GM18519 (cell line): ENCODE measurements around the gene ATP6V0A1.
"Not testable (repeated sequence)": the region's sequence is repeated elsewhere in the genome, so short reads cannot be mapped to it uniquely, and the experiment has no call there.

ENCODE experiments used
- ATAC-seq: cut with Tn5 transposase; IDR thresholded peaks from one replicate; pipeline ENCODE4 v1.9.1; 2021; ENCODE audit warnings: mild to moderate bottlenecking, moderate library complexity; ENCODE audit not compliant: unreplicated experiment, low FRiP score

The ATP6V0A1 gene

DNA sequence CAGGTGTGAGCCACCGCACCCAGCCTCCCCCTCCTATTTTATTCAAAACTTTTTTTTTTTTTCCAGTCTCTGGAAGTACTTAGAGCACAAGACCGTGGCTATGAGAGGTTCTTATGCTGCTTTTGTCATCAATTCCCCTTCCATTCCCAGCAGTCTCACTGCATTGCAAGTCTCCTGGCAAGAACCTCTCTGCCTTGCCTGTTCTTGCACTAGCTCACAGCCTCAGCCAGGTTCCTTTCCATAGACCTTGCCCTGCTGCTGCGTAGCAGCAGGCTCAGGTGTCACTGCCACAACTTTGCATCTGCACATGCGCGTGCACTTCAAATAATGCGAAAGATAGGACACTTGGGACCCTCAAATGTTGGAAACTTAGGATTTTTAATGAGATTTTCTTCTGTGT lies 15.6 kb downstream of the ATP6V0A1 start:
- ATAC-seq, result no peak

DNA sequence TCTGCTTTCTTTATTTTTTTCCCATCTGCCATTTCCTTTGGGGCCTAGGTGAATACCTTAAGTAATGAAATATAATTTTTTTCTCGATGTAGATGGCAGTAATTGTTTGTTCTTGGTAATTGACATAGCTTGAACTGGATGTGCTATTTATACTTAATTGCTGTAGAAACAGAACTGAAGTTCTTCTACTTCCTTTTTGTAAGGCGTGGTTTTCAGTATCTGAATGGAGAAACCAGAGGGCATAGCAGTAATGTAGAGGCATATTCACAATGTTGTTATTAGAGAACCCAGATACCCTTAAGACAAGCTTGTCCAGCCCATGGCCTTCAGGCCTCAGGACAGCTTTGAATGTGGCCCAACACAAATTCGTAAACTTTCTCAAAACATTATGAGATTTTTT lies 16.4 kb downstream of the ATP6V0A1 start:
- no peak for ATAC-seq

DNA sequence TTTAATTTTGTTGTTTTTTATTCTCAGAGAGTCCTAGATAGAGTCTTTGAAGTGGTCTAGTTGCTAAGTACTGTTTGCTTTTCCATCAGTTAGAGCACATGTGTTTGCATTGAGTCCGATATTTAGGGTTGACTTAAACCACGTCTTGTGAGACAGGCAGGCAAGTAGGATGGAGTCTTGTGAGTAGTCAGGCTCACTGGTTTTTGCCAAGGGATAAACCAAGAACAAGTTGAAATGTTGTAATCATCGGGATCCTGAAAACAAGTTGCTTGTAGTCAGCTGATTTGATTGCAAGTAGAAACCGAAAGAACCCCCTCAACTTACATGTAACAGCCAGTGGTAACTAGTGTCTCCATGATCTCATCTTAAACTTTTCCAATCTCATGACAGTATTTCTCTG lies 17.2 kb downstream of the ATP6V0A1 start:
- ATAC-seq, result no peak

DNA sequence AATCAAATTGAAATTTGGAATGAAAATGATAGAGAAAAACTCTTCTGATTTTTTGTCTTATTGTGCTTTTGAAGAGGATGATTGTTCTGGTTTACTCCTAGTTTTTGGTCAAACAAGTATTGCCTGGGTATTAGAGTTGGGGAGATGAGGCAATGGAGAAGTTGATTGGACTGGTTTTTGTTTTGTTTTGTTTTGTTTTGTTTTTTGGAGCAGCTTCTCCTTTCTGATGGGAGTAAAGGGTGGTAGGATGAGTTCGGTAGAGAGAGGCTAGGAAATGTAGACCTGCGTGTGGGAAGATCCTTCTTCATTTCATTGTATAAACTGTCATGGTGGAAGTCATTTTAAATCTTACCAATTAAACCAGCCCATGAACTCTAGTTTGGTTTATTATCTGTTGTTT lies 17.7 kb downstream of the ATP6V0A1 start:
- ATAC-seq, result no peak

DNA sequence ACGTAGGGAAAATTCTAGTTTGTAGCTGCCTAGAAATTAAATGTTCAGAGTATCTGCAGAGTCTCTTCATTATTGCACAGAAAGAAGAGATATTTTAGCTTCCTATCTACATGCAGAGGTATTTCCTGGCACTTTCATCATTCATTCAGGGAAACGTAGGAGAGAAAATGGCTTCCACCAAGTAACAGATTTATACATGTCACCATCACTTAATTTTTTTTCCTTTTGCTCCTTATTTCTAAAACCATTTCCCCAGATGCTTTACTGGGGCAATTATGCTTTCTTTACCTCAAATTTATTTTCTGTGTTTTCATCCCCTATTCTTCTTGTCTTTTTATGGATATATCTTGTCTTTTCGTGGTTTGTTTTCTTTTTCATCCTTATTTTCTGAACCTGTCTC lies 18.5 kb downstream of the ATP6V0A1 start:
- ATAC-seq, result no peak

DNA sequence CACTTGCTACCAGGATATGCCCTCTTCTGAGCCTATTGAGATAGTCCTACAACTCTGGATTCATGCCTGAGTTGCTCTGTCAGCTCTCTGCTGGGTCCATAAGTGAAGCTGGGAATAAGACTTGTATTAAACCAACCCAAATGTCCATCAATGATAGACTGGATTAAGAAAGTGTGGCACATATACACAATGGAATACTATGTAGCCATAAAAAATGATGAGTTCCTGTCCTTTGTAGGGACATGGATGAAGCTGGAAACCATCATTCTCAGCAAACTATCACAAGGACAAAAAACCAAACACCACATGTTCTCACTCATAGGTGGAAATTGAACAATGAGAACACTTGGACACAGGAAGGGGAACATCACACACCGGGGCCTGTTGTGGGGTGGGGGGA lies 19.1 kb downstream of the ATP6V0A1 start:
- ATAC-seq, result not testable (repeated sequence)

DNA sequence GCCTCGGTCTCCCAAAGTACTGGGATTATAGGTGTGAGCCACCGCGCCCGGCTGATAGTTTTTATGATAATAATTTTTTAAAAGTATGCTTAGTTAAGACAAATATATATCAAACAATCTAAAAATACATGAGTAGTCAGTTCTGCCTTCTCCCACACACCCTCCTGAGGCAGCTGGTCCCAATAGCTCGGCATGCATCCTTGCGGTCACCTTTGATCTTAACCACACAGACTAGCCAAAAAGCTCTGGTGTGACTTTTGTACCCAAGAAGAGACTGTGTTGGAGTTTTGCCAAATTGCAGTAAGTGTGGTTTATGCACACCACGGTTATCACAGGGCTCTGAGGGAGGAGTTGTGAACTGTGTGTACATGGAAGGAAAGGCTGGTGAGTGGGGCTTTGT lies 25.6 kb downstream of the ATP6V0A1 start:
- ATAC-seq, result no peak

DNA sequence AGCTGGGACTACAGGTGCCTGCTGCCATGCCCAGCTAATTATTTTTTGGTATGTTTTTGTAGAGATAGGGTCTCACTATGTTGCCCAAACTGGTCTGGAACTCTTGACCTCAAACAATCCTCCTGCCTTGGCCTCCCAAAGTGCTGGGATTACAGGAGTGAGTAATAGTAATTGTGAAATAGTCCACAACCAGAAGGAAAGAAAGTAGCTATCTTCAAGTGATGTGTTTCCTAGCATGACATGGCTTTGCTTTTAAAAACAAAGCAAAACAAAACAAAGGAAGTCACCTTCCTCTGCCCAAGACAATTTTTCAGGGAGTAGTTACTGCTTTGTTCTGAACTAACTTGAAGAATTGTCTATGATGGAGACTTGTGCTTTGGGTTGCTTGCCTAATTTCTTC lies 27.0 kb downstream of the ATP6V0A1 start:
- no peak for ATAC-seq

DNA sequence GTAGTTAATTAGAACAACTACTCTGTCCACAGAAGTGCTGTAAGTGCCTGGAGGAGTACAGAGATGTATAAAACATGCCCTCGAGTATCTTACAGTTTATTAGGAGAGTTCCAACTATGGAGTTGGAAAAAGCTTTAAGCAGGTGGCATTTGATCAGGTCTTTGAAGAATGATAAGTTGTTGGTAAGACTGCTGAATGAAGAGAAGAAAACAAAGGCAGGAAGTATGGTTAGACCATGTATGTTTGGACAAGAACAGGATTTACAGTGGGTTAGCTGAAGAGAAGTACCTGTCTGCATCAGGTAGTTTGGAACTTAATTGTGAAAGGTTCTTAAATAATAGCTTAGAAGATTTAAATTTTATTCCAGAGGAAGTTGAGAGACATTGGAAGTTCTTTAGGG lies 29.4 kb downstream of the ATP6V0A1 start:
- no peak for ATAC-seq

DNA sequence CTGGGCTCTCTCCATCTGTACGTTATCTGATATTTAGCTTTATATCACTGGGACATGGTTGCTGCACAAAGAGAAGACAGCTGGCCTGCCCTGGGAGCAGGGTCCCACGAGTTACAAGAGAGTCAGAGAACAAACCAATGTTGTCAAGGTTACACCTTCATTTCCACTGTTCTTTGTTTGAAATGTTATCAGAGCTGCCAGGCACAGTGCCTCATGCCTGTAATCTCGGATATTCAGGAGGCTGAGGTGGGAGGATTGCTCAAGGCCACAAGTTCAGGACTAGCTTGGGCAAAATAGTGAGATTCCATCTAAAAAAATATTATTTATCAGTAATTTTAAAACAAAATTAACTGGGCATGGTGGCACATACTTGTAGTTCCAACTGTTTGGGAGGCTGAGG lies 34.6 kb downstream of the ATP6V0A1 start:
- ATAC-seq, result no peak

DNA sequence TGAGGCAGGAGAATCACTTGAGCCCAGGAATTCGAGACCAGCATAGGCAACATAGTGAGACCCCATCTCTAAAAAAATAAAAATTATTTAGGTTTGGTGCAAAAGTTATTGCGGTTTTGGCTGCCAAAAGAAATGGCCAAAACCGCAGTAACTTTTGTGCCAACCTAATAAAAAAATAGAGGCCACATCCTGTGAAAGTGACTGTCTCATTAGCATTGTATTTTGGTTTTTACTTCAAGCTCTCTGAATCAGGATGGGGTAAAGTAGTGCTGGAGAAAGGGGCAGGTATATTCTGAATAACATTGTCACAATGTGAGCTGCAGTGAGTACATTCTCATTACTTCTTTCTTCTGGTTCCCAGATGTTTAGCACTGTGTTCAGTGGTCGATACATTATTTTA lies 36.0 kb downstream of the ATP6V0A1 start:
- ATAC-seq, result no peak

DNA sequence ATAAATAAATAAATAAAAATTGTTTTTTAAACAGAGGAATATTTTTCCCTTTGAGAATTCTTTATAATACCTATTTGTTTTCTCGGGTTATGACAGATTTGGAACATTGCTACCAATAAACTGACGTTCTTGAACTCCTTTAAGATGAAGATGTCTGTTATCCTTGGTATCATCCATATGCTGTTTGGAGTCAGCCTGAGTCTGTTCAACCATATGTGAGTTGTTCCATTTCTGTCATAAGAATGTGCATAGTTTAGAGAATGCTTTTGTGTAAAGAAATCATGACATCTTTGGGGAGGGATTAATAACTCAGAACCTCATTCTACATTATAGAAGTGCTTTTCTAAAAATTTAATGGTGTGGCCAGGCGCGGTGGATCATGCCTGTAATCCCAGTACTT lies 40.1 kb downstream of the ATP6V0A1 start:
- no peak for ATAC-seq

DNA sequence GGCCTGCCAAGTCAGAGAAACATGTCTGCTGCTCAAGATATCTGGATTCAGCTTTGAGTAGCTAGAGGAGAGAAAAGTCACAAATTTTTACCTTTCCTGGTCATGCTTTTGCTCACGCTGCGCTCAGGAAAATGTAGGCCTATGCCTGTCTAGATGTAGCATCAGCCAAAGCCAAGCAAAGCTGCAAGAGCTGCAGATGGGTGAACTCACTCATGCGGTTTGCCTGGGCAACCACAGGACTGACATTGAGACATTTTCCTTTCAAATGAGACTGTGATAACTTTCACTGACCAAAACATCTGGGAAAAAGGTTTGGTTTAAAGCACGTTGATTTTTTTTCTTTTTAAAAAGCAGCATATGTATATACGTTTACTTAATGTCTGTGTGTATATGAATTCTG lies 43.4 kb downstream of the ATP6V0A1 start:
- no peak for ATAC-seq

DNA sequence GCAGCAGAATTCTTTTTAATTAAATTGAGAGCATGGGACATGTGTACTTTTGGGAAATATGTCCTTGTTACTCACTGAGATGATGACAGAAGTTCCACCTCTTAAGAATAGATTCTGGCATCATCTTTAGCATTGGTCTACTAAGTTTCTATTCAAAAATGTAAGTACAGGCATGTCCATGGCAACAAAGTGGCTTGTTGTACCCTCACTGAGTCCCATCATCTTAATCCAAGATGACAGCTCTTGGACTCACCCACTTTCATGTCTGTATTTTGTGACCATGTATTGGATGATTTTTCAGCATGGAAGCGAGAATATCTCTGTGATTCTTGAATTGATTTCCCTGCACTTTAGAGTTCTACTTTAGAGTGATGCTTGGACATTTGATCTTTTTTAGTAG lies 44.2 kb downstream of the ATP6V0A1 start:
- ATAC-seq, result no peak

DNA sequence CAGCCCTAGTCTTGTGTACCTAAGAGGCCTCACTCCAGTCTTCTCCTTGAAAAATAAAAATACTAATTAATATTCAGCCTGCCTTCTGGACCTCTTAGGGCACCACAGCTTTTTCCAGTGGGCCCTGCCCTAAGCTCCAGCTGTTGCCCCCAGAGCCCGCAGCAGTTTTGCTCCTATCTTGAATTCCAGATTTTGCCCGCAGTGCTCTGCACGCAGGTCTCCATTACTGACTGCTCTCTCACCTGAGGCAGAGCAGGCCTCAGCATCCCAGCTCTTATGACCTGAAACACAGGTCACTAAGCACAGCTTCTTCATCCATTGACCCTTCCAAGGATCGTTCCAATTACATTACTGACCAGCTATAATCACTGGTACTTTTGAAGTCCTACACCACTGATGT lies 49.0 kb downstream of the ATP6V0A1 start:
- ATAC-seq, result no peak

DNA sequence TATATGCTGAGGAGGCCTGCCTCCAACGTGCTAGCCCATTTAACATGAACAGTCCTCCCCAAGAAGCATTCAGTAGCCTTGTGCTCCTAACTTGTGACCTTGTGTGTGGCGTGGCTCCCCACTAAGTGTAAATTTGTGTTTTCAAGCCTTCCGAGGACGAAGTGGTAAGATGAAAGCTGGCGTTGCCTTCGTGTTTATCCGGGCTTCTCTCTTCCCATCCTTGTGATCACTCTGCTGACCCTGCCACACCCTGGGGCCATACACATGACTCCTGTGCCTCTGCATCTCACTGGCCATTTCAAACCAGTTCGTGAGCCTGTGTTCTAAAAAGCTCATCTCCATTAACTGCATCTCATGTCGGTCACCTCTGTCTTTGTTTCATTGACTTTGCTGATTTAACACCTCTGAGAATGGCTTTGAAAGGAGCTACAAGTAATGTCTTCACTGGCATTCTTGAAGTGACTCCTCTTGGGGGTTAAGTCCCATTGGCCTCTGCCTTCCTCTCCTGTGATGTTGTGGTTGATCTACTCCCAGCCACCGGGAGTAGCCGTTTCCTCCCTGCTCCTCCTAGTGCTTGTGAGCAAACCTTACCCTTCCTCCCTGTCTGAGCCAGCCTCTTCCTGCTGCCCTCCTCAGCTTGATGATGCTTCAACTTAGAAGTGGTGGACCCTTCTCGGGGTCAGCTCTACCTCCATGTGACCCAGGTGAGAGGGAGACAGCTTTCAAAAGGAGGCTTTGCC lies 49.9 kb downstream of the ATP6V0A1 start:
- no peak for ATAC-seq

DNA sequence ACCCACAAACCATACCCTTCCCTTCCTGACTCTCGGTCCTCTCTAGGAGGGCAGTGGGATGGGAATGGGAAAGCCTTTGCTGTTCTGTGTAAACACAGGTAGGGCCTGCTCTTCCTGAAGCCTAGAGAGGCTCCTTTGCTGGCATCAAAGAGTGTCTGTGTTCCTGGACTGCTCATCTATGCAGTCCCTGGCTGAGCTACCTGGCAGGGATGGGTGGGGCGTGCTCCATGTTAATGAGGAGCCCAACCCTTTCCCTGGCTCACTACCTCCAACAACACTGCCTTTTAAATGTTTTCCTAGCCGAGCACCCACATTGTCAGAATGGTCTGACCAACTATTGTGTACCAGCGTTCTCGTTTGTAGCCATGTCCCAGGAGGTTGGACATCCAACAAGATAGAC lies 50.7 kb downstream of the ATP6V0A1 start:
- ATAC-seq, result no peak

DNA sequence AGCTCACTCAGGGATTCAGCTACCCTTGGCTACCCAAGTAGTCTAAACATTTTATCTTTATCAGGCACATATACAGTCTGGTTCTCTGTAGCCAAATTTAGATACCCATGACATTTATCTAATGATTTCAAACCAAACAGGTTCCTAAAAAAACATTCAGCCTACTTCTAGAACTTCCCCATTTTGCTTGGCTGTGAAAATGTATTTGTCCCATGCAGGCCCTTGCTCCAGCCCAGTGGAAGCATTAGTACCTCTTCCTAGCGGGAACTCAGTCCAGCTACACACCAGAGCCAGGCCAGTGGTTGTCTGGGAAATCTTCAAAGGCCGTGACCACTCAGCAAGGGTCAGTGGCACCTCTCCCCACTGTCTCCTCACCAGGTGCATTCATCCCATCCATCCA lies 51.2 kb downstream of the ATP6V0A1 start:
- ATAC-seq, result no peak

DNA sequence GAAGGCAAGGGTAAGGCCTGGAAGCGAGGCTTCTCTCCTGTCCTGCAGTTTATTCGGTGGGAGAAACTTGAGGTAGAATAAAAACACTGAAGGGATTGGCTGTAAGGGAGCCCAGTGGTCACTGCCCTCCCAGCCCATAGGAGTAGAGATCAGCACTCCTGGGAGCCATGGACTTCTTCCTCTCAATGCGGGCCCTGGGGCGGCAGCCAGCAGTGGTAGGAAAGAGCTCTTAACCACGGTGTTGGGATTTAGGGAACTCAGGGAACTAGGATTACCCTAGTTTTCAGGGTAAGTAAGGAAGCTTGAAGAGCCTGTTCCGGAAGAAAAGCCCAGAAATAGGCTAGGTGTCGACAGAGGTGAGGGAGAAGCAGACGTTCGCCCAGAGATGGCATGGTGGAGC lies 53.6 kb downstream of the ATP6V0A1 start:
- ATAC-seq, result no peak

DNA sequence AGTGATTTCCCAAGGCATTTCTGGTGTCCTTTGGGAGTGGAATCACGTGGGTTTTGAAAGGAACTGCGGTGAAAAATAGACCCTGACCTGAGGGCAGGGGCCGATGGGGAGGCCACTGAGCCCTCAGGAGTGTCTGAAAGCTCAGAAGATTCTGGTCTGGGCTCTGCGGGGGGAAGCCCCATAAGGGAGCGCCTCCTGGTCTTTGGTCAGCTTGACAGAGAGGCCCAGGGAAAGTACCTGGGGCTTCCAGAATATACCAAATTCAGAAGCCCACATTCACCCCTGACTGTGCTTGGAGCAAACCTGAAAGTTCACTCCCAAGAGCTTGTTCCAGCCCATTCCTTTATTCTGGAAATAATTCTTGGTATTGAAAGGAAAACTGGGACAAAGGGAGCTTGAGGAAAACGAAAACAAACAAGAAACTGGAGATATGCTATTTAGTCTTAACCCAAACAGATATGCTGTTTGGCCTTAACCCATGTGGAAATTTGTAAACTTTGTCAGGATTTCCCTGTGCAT lies 54.1 kb downstream of the ATP6V0A1 start:
- no peak for ATAC-seq

DNA sequence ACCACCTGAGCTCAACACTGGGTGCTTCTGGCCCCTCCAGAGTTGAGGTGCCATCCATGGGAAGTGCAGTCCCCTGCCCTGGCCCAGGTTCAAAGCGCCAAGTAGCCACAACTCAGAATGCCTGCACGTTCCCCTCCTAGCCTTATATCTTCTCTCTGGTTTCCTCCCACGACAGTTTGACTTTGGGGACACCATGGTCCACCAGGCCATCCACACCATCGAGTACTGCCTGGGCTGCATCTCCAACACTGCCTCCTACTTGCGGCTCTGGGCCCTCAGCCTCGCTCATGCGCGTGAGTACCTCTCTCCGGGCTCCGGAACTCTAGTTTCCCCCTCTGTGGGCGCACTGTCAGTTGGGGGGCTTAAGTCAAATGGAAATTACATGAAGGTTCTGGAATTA lies 55.0 kb downstream of the ATP6V0A1 start:
- ATAC-seq, result no peak

DNA sequence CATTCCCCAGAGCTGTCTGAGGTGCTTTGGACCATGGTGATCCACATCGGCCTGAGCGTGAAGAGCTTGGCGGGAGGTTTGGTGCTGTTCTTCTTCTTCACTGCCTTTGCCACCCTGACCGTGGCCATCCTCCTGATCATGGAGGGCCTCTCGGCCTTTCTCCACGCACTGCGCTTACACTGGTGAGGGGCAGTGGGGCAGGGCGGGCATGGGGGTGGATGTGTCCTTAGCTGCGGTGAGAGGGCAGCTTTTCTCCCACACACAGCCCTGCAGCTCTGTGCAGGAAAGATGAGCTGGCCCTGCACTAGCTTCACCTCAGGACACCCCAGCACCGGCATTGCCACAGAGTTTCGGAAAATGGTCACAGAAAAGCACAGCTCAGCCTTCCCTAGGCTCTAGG lies 55.6 kb downstream of the ATP6V0A1 start:
- ATAC-seq, result no peak

DNA sequence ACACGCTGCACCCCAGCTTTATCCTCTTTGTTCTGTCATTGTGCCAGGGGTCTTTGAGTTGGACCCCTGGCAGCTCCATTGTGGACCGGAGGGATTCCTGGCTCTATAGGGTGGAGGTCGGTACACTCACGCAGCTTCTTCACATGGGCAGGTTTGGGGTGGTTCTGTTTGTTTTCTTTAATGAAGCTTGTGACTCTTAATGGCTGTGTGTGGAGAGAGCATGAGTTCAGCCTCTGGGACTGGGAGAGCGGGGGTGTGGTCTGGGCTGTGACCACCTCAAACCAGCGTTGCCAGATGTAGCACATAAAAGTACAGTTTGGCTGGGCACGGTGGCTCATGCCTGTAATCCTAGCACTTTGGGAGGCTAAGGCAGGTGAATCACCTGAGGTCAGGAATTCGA lies 56.2 kb downstream of the ATP6V0A1 start:
- ATAC-seq, result no peak
